H9 (cell line): ENCODE measurements around the gene LILRA5. TPM values are rescaled to one million over a fixed set of nuclear protein-coding genes. Genes with fewer than 3 reads are reported as not detected.

Experiments
- DNase-seq: peaks from one replicate; pipeline ENCODE4 v3.0.0-alpha.2; 2017
- H2AFZ ChIP-seq: one replicate; pipeline ENCODE4 v1.6.1; 2013; ENCODE audit warnings: mild to moderate bottlenecking, low read length, control low read depth, moderate library complexity
- H2AK5ac ChIP-seq: 2 replicates; pipeline ENCODE4 v1.6.1; 2013; ENCODE audit warnings: low read length, control low read depth, mixed read lengths; ENCODE audit not compliant: insufficient read length
- H2BK120ac ChIP-seq: one replicate; pipeline ENCODE4 v1.6.1; 2013; ENCODE audit warnings: low read depth, mild to moderate bottlenecking, low read length, control low read depth, inconsistent platforms; ENCODE audit not compliant: poor library complexity, severe bottlenecking
- H2BK12ac ChIP-seq: 2 replicates; pipeline ENCODE4 v1.6.1; 2013; ENCODE audit warnings: low read length, control low read depth, mixed read lengths, low read depth; ENCODE audit not compliant: insufficient read length
- H2BK15ac ChIP-seq: 2 replicates; pipeline ENCODE4 v1.6.1; 2013; ENCODE audit warnings: low read depth, low read length, control low read depth
- H2BK20ac ChIP-seq: one replicate; pipeline ENCODE4 v1.6.1; 2013; ENCODE audit warnings: low read depth, mild to moderate bottlenecking, low read length, control low read depth, inconsistent platforms; ENCODE audit not compliant: poor library complexity, severe bottlenecking
- H2BK5ac ChIP-seq: 2 replicates; pipeline ENCODE4 v1.6.1; 2013; ENCODE audit warnings: low read length, control low read depth, mixed read lengths; ENCODE audit not compliant: insufficient read length
- H3K14ac ChIP-seq: 2 replicates; pipeline ENCODE4 v1.6.1; 2013; ENCODE audit warnings: low read length, control low read depth; ENCODE audit not compliant: insufficient read depth
- H3K18ac ChIP-seq: 2 replicates; pipeline ENCODE4 v1.6.1; 2013; ENCODE audit warnings: low read depth, mild to moderate bottlenecking, mixed read lengths, low read length, control low read depth; ENCODE audit not compliant: insufficient read length
- H3K23ac ChIP-seq: 2 replicates; pipeline ENCODE4 v1.6.1; 2013; ENCODE audit warnings: low read length, control low read depth, mixed read lengths, low read depth; ENCODE audit not compliant: insufficient read length
- H3K23me2 ChIP-seq: 2 replicates; pipeline ENCODE4 v1.6.1; 2013; ENCODE audit warnings: low read depth, mild to moderate bottlenecking, mixed read lengths, low read length, control low read depth; ENCODE audit not compliant: insufficient read length, poor library complexity, severe bottlenecking
- H3K27ac ChIP-seq: 2 replicates; pipeline ENCODE4 v1.5.1; 2013; ENCODE audit warnings: low read length, control low read depth, mixed read lengths, low read depth; ENCODE audit not compliant: insufficient read length
- H3K27me3 ChIP-seq: 2 replicates; pipeline ENCODE4 v1.6.1; 2013; ENCODE audit warnings: low read length, control low read depth, inconsistent platforms; ENCODE audit not compliant: insufficient read depth
- H3K4ac ChIP-seq: 2 replicates; pipeline ENCODE4 v1.6.1; 2013; ENCODE audit warnings: low read depth, mild to moderate bottlenecking, control low read depth, inconsistent platforms, low read length, moderate library complexity
- H3K4me1 ChIP-seq: 2 replicates; pipeline ENCODE4 v1.6.1; 2013; ENCODE audit warnings: low read length, control low read depth, inconsistent platforms; ENCODE audit not compliant: insufficient read depth
- H3K4me2 ChIP-seq: 2 replicates; pipeline ENCODE4 v1.6.1; 2013; ENCODE audit warnings: low read length, control low read depth, mixed read lengths; ENCODE audit not compliant: insufficient read length, insufficient read depth
- H3K56ac ChIP-seq: 2 replicates; pipeline ENCODE4 v1.6.1; 2013; ENCODE audit warnings: low read depth, mild to moderate bottlenecking, mixed read lengths, low read length, control low read depth; ENCODE audit not compliant: insufficient read length
- H3K79me1 ChIP-seq: 2 replicates; pipeline ENCODE4 v1.6.1; 2013; ENCODE audit warnings: low read depth, mild to moderate bottlenecking, moderate library complexity, low read length, control low read depth, inconsistent platforms; ENCODE audit not compliant: insufficient read depth, poor library complexity, severe bottlenecking
- H3K79me2 ChIP-seq: 2 replicates; pipeline ENCODE4 v1.6.1; 2013; ENCODE audit warnings: low read length, control low read depth, inconsistent platforms; ENCODE audit not compliant: insufficient read depth
- H3K9ac ChIP-seq: 2 replicates; pipeline ENCODE4 v1.6.1; 2013; ENCODE audit warnings: low read length, control low read depth, mixed read lengths; ENCODE audit not compliant: insufficient read length; ENCODE audit errors: extremely low read depth
- H3K9me3 ChIP-seq: one replicate; pipeline ENCODE4 v1.6.1; 2013; ENCODE audit warnings: low read depth, low read length, inconsistent platforms; ENCODE audit not compliant: control insufficient read depth
- H3T11ph ChIP-seq: one replicate; pipeline ENCODE4 v1.6.1; 2013; ENCODE audit warnings: mild to moderate bottlenecking, low read length, control low read depth, inconsistent platforms
- H4K20me1 ChIP-seq: one replicate; pipeline ENCODE4 v1.6.1; 2013; ENCODE audit not compliant: control insufficient read depth, insufficient read length, insufficient read depth
- H4K5ac ChIP-seq: 2 replicates; pipeline ENCODE4 v1.6.1; 2013; ENCODE audit warnings: low read depth, mild to moderate bottlenecking, mixed read lengths, low read length, control low read depth; ENCODE audit not compliant: insufficient read length
- H4K8ac ChIP-seq: replicated peaks from 2 replicates; pipeline ENCODE4 v1.6.1; 2013; ENCODE audit warnings: low read length, control low read depth, mixed read lengths, low read depth; ENCODE audit not compliant: insufficient read length
- H4K91ac ChIP-seq: 2 replicates; pipeline ENCODE4 v1.6.1; 2013; ENCODE audit warnings: low read depth, mild to moderate bottlenecking, moderate library complexity, mixed read lengths, low read length, control low read depth; ENCODE audit not compliant: insufficient read length
- H3K27ac Mint-ChIP-seq, 3 experiments: 2 replicates in 2 of 3; 3 replicates in 1 of 3; pipeline ENCODE4 v1.8.0; 2020 to 2021; ENCODE audit warnings: mixed read lengths in 3 of 3, mild to moderate bottlenecking in 1 of 3, moderate library complexity in 1 of 3
- H3K27me3 Mint-ChIP-seq: 2 replicates; pipeline ENCODE4 v1.8.0; 2021; ENCODE audit warnings: low read depth, mild to moderate bottlenecking, moderate library complexity, mixed read lengths
- H3K36me3 Mint-ChIP-seq, 3 experiments: 2 replicates in 2 of 3; 3 replicates in 1 of 3; pipeline ENCODE4 v1.8.0; 2020 to 2021; ENCODE audit warnings: low read depth in 3 of 3, mixed read lengths in 3 of 3; ENCODE audit not compliant: insufficient read depth in 1 of 3
- H3K4me1 Mint-ChIP-seq, 2 experiments: 2 replicates each; pipeline ENCODE4 v1.8.0; 2020; ENCODE audit warnings: mixed read lengths in 2 of 2
- H3K4me3 Mint-ChIP-seq, 2 experiments: 2 replicates in 1 of 2; 3 replicates in 1 of 2; pipeline ENCODE4 v1.8.0; 2020 to 2021; ENCODE audit warnings: mild to moderate bottlenecking in 2 of 2, mixed read lengths in 2 of 2, moderate library complexity in 1 of 2
- H3K9me3 Mint-ChIP-seq, 2 experiments: 2 replicates in 1 of 2; 3 replicates in 1 of 2; pipeline ENCODE4 v1.8.0; 2020; ENCODE audit warnings: mild to moderate bottlenecking in 2 of 2, mixed read lengths in 2 of 2, moderate library complexity in 1 of 2
- CTCF ChIP-seq: fragments of 200-600 bp; sonication (generic); conservative IDR thresholded peaks from 3 replicates; pipeline ENCODE4 v1.8.0; 2021; ENCODE audit warnings: antibody characterized with exemption, mild to moderate bottlenecking
- WGBS: extraction: QIAGEN DNeasy Blood & Tissue Kit; methylation state at CpG from one replicate; pipeline ENCODE4 v1.1.7; 2013; ENCODE audit warnings: missing lambda C conversion rate, low lambda C conversion rate, mixed read lengths; ENCODE audit not compliant: insufficient read length; ENCODE audit errors: extremely low coverage; 5-methylcytosine and 5-hydroxymethylcytosine counted together
- total RNA-seq: library from RNA; stranded (reverse); gene quantifications from 2 replicates; pipeline ENCODE4 v1.2.1, GENCODE V29; 2021

The LILRA5 gene
- total RNA-seq, 1 experiment from 2014 or later: not detected

GRCh38 chr19:54298357-54299125, 14.4 kb downstream of the LILRA5 start:
- Histone ChIP-seq H2AK5ac (no peak overlapping the region), H2BK12ac (no peak overlapping the region), H3T11ph (no peak overlapping the region), H3K9me3 (no peaks in the 10 kb centered on the region), H4K5ac (no peak overlapping the region), H4K20me1 (no peaks in the 10 kb centered on the region), H2BK5ac (no peak overlapping the region), H2BK15ac (no peak overlapping the region), H3K14ac (no peak overlapping the region), H3K18ac (no peak overlapping the region), H3K23me2 (no peaks in the 10 kb centered on the region), H3K9ac (no peak overlapping the region), H4K91ac (no peak overlapping the region), H3K27ac (no peak overlapping the region), H4K8ac (no peak overlapping the region), H3K4ac (no peak overlapping the region), H3K79me1 (no peaks in the 10 kb centered on the region), H3K27me3 (no peaks in the 10 kb centered on the region; the same call in 1 of the 2 replicates), H3K4me1 (no peaks in the 10 kb centered on the region), H3K4me2 (no peak overlapping the region), H2BK120ac (no peak overlapping the region), H3K23ac (no peak overlapping the region), H2AFZ (no peak overlapping the region), H2BK20ac (no peak overlapping the region), H3K79me2 (no peaks in the 10 kb centered on the region), H3K56ac (no peak overlapping the region)
- no peak overlapping the region for H3K4me3 Mint-ChIP-seq
- peaks cover 0 to 2% of the 10 kb centered on the region in 2 experiments; a peak in 2 of 4 replicates for H3K4me1 Mint-ChIP-seq
- TF ChIP-seq CTCF: no peak
- H3K27ac Mint-ChIP-seq: no peak overlapping the region
- no CpG with 5 or more reads among the region's 4 CpGs for WGBS
- H3K9me3 Mint-ChIP-seq: peaks cover 0 to 58% of the 10 kb centered on the region in 2 experiments; a peak in 3 of 5 replicates
- no peaks in the 10 kb centered on the region for H3K36me3 Mint-ChIP-seq
- H3K27me3 Mint-ChIP-seq: peaks cover 64% of the 10 kb centered on the region
- no peak for DNase-seq
